GM23338 (cell line): ENCODE results near the gene OTUD5. TPM values are rescaled to one million over a fixed set of nuclear protein-coding genes. Genes with fewer than 3 reads are reported as not detected.
A peak's percentile ranks its signal among the peaks of the same experiment; 100 is the strongest.

Source experiments
- ATAC-seq: fragments of 200-7000 bp; cut with Tn5 transposase; 3 replicates; pipeline ENCODE4 v1.9.1; 2020
- DNase-seq: peaks from one replicate; pipeline ENCODE4 v3.0.0-alpha.2; 2015; ENCODE audit warnings: low spot score
- H2AFZ ChIP-seq: fragments of 200-600 bp; sonication (generic); 2 replicates; pipeline ENCODE4 v1.8.0; 2016; ENCODE audit warnings: antibody characterized with exemption, mild to moderate bottlenecking, moderate library complexity
- H3F3A ChIP-seq: fragments of 200-600 bp; sonication (generic); replicated peaks from 2 replicates; pipeline ENCODE4 v1.8.0; 2017; ENCODE audit warnings: antibody characterized with exemption, mixed run types, low read depth
- H3K27ac ChIP-seq: fragments of 200-600 bp; sonication (generic); 2 replicates; pipeline ENCODE4 v1.6.1; 2016; ENCODE audit warnings: low read depth
- H3K27me3 ChIP-seq: fragments of 200-600 bp; sonication (generic); 2 replicates; pipeline ENCODE4 v1.8.0; 2016; ENCODE audit warnings: mild to moderate bottlenecking, mixed run types, moderate library complexity; ENCODE audit not compliant: insufficient read depth
- H3K36me3 ChIP-seq: fragments of 200-600 bp; sonication (generic); 2 replicates; pipeline ENCODE4 v1.8.0; 2016; ENCODE audit warnings: mild to moderate bottlenecking; ENCODE audit not compliant: insufficient read depth
- H3K4me1 ChIP-seq: fragments of 200-600 bp; sonication (generic); 2 replicates; pipeline ENCODE4 v1.8.0; 2016; ENCODE audit warnings: mild to moderate bottlenecking, moderate library complexity; ENCODE audit not compliant: insufficient read depth
- H3K4me2 ChIP-seq: fragments of 200-600 bp; sonication (generic); 2 replicates; pipeline ENCODE4 v1.7.1; 2017; ENCODE audit warnings: mixed run types
- H3K4me3 ChIP-seq: fragments of 200-600 bp; sonication (generic); 2 replicates; pipeline ENCODE4 v1.6.1; 2016; ENCODE audit warnings: mixed run types
- H3K79me2 ChIP-seq: fragments of 200-600 bp; sonication (generic); replicated peaks from 2 replicates; pipeline ENCODE4 v1.8.0; 2017; ENCODE audit warnings: mild to moderate bottlenecking; ENCODE audit not compliant: insufficient read depth
- H3K9me2 ChIP-seq: fragments of 200-600 bp; sonication (generic); 2 replicates; pipeline ENCODE4 v1.8.0; 2017; ENCODE audit not compliant: insufficient read depth
- H4K20me1 ChIP-seq: fragments of 200-600 bp; sonication (generic); replicated peaks from 2 replicates; pipeline ENCODE4 v1.8.0; 2017; ENCODE audit warnings: mild to moderate bottlenecking; ENCODE audit not compliant: insufficient read depth
- H3K27ac Mint-ChIP-seq: 2 replicates; pipeline ENCODE4 v1.8.0; 2020; ENCODE audit warnings: inconsistent platforms, mild to moderate bottlenecking, moderate library complexity, mixed read lengths
- H3K27me3 Mint-ChIP-seq: 3 replicates; pipeline ENCODE4 v1.8.0; 2022; ENCODE audit warnings: low read depth, mild to moderate bottlenecking, moderate library complexity, mixed read lengths, inconsistent platforms; ENCODE audit not compliant: insufficient read depth, poor library complexity
- H3K36me3 Mint-ChIP-seq: 3 replicates; pipeline ENCODE4 v1.8.0; 2021; ENCODE audit warnings: low read depth, mild to moderate bottlenecking, inconsistent platforms, moderate library complexity, mixed read lengths
- H3K4me1 Mint-ChIP-seq: 3 replicates; pipeline ENCODE4 v1.8.0; 2020; ENCODE audit warnings: mild to moderate bottlenecking, inconsistent platforms, mixed read lengths
- H3K4me3 Mint-ChIP-seq: 3 replicates; pipeline ENCODE4 v1.8.0; 2021; ENCODE audit warnings: moderate library complexity, mild to moderate bottlenecking, inconsistent platforms, mixed read lengths
- H3K9me3 Mint-ChIP-seq: 3 replicates; pipeline ENCODE4 v1.8.0; 2020; ENCODE audit warnings: moderate library complexity, mild to moderate bottlenecking, inconsistent platforms, mixed read lengths
- CREB1 ChIP-seq: fragments of 250-450 bp; sonication (Bioruptor Pico); IDR thresholded peaks from 2 replicates; pipeline ENCODE4 v1.5.0; 2020; ENCODE audit warnings: low read depth, mild to moderate bottlenecking, moderate library complexity
- CTCF ChIP-seq, 2 experiments: fragments of 200-600 bp in 1 of 2; sonication (generic) in 1 of 2; conservative IDR thresholded peaks; 2 replicates each; pipeline versions ENCODE4 v1.5.1 to v1.6.1; 2016 to 2017; ENCODE audit warnings: antibody characterized with exemption in 2 of 2, low read depth in 2 of 2, mild to moderate bottlenecking in 2 of 2, moderate library complexity in 1 of 2
- EZH2 ChIP-seq: fragments of 200-600 bp; sonication (generic); IDR thresholded peaks from one replicate; pipeline ENCODE4 v1.8.0; 2017; ENCODE audit warnings: antibody characterized with exemption, mild to moderate bottlenecking, low read depth; ENCODE audit not compliant: unreplicated experiment
- JUNB ChIP-seq: IDR thresholded peaks from one replicate; pipeline ENCODE4 v1.6.1; 2016; ENCODE audit warnings: antibody characterized with exemption; ENCODE audit not compliant: unreplicated experiment
- POLR2AphosphoS5 ChIP-seq: IDR thresholded peaks from 2 replicates; pipeline ENCODE4 v1.6.1; 2016; ENCODE audit warnings: antibody characterized with exemption, low read depth
- polyA plus RNA-seq: library from polyadenylated mRNA; unstranded; fragments of >200 nt; fragmentation: Nextera tagmentation; extraction: Ambion mirVana; gene quantifications from 2 replicates; pipeline ENCODE4 v1.2.1, GENCODE V29; 2016
- total RNA-seq: library from RNA; depleted of rRNA; stranded (reverse); fragments of >200 nt; shearing (Covaris generic); gene quantifications from 2 replicates; pipeline ENCODE4 v1.2.3, GENCODE V29; 2014
- TF ChIP-seq, protein P1 (sequence below): IDR thresholded peaks from 2 replicates; pipeline ENCODE4 v1.6.1; 2016; ENCODE audit warnings: antibody characterized with exemption
- TF ChIP-seq, protein P2 (sequence below): IDR thresholded peaks from one replicate; pipeline ENCODE4 v1.6.1; 2018; ENCODE audit warnings: antibody characterized with exemption; ENCODE audit not compliant: unreplicated experiment

OTUD5 gene
- total and polyA plus RNA-seq, 2 experiments from 2014 or later: 23.5 to 56.5 TPM

DNA sequence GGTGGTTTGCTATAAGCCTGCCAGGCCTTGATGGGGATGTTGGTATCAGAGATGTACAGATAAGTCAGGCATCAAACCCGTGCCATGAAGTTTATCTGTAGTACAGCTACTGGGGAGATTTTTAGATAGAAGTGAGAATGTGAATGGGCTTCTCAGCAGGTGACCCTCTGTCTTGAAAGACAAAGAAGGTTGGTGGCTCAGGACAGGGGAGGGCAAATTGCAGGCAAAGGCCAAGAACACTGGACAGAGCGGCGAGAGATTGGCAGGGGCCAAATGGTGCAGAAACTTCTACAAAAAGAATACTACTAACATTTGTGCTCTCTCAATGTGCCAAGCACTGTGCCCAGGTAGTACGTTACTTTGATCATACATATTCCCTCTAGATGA is 36.7 kb downstream of the OTUD5 start (continued):
- TF ChIP-seq CTCF (conservative IDR thresholded peaks at IDR 0.05; ENCODE audit: low read depth in 2 of 2) (no peak), CREB1 (CRISPR knock-in tag) (no peak), EZH2 (no peak), JUNB (no peak), POLR2AphosphoS5 (no peak)

GRCh38 chrX:48919947-48920717 is 37.3 kb downstream of the OTUD5 start:
- peak overlapping the region; percentile 99 for H3K27ac Mint-ChIP-seq
- ATAC-seq (no peak), DNase-seq (no peak)
- H3F3A ChIP-seq: peaks cover 18% of the 10 kb centered on the region; the same call in 1 of the 2 replicates
- peak overlapping the region; percentile 99 for H3K27ac ChIP-seq
- peaks cover 7% of the 10 kb centered on the region for H3K9me3 Mint-ChIP-seq
- peak overlapping the region; percentile 98 for H3K4me3 Mint-ChIP-seq
- no peak overlapping the region for H2AFZ ChIP-seq
- peak overlapping the region; percentile 72 for H3K4me2 ChIP-seq
- H3K27me3 Mint-ChIP-seq: peaks cover 25% of the 10 kb centered on the region
- peaks cover 13% of the 10 kb centered on the region for H4K20me1 ChIP-seq
- peaks cover 17% of the 10 kb centered on the region; the same call in 1 of the 2 replicates for H3K36me3 ChIP-seq
- H3K79me2 ChIP-seq: peaks cover 48% of the 10 kb centered on the region
- TF ChIP-seq, protein P1, sequence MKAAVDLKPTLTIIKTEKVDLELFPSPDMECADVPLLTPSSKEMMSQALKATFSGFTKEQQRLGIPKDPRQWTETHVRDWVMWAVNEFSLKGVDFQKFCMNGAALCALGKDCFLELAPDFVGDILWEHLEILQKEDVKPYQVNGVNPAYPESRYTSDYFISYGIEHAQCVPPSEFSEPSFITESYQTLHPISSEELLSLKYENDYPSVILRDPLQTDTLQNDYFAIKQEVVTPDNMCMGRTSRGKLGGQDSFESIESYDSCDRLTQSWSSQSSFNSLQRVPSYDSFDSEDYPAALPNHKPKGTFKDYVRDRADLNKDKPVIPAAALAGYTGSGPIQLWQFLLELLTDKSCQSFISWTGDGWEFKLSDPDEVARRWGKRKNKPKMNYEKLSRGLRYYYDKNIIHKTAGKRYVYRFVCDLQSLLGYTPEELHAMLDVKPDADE: no peak
- TF ChIP-seq, protein P2, sequence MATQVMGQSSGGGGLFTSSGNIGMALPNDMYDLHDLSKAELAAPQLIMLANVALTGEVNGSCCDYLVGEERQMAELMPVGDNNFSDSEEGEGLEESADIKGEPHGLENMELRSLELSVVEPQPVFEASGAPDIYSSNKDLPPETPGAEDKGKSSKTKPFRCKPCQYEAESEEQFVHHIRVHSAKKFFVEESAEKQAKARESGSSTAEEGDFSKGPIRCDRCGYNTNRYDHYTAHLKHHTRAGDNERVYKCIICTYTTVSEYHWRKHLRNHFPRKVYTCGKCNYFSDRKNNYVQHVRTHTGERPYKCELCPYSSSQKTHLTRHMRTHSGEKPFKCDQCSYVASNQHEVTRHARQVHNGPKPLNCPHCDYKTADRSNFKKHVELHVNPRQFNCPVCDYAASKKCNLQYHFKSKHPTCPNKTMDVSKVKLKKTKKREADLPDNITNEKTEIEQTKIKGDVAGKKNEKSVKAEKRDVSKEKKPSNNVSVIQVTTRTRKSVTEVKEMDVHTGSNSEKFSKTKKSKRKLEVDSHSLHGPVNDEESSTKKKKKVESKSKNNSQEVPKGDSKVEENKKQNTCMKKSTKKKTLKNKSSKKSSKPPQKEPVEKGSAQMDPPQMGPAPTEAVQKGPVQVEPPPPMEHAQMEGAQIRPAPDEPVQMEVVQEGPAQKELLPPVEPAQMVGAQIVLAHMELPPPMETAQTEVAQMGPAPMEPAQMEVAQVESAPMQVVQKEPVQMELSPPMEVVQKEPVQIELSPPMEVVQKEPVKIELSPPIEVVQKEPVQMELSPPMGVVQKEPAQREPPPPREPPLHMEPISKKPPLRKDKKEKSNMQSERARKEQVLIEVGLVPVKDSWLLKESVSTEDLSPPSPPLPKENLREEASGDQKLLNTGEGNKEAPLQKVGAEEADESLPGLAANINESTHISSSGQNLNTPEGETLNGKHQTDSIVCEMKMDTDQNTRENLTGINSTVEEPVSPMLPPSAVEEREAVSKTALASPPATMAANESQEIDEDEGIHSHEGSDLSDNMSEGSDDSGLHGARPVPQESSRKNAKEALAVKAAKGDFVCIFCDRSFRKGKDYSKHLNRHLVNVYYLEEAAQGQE: no peak
- H3K27me3 ChIP-seq: no peaks in the 10 kb centered on the region
- peaks cover 36% of the 10 kb centered on the region for H3K4me1 Mint-ChIP-seq
- peaks cover 64% of the 10 kb centered on the region for H3K36me3 Mint-ChIP-seq
- H3K4me3 ChIP-seq: peak overlapping the region; percentile 63
- no peaks in the 10 kb centered on the region for H3K9me2 ChIP-seq
- peaks cover 32% of the 10 kb centered on the region; the same call in 1 of the 2 replicates for H3K4me1 ChIP-seq
